NT2/D1 (cell line): ENCODE measurements around the gene DAD1.

Experiments
- SUZ12 ChIP-seq: IDR thresholded peaks from 2 replicates; pipeline ENCODE4 v1.6.1; 2011; ENCODE audit not compliant: insufficient read length, insufficient read depth; ENCODE audit errors: extremely low read depth
- ZNF274 ChIP-seq: IDR thresholded peaks from 2 replicates; pipeline ENCODE4 v1.6.1; 2011; ENCODE audit warnings: mild to moderate bottlenecking, low read depth, low read length

GRCh38 chr14:22588526-22589095 is 413 bp downstream of the DAD1 start:
- TF ChIP-seq ZNF274 (no peak), SUZ12 (no peak)
